HG03097 (cell line): Measurements from ENCODE around the gene FAM177B.

Experiments
- ATAC-seq: cut with Tn5 transposase; IDR thresholded peaks from one replicate; pipeline ENCODE4 v1.9.1; 2021; ENCODE audit not compliant: unreplicated experiment, low FRiP score

Gene FAM177B

GRCh38 chr1:222784916-222785315, 47.9 kb downstream of the FAM177B start:
- ATAC-seq, result no peak

- ATAC-seq, result no peak
Measured at GRCh38 chr1:222785529-222785928, 48.5 kb downstream of the FAM177B start.

DNA sequence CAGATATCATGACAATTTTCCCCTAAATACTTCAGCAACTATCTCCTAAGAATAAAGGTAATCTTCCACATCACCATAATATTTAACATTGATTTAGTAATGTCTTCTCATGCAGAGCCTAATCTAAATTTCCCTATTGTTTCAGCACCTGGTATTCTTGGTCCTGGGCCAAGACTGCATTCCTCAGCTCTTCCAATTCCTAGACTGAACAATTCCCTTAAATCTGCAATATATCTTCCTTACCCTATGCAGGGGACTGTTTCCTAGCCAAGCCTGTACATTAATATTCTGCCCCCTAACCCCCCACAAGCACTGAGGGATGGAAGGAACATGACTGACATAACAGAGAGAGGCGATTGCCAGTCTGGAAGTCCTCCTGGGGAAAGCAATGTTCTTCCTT, 49.1 kb downstream of the FAM177B start:
- ATAC-seq, result no peak

- ATAC-seq, result no peak
Measured at GRCh38 chr1:222787729-222788128, 50.7 kb downstream of the FAM177B start.

DNA sequence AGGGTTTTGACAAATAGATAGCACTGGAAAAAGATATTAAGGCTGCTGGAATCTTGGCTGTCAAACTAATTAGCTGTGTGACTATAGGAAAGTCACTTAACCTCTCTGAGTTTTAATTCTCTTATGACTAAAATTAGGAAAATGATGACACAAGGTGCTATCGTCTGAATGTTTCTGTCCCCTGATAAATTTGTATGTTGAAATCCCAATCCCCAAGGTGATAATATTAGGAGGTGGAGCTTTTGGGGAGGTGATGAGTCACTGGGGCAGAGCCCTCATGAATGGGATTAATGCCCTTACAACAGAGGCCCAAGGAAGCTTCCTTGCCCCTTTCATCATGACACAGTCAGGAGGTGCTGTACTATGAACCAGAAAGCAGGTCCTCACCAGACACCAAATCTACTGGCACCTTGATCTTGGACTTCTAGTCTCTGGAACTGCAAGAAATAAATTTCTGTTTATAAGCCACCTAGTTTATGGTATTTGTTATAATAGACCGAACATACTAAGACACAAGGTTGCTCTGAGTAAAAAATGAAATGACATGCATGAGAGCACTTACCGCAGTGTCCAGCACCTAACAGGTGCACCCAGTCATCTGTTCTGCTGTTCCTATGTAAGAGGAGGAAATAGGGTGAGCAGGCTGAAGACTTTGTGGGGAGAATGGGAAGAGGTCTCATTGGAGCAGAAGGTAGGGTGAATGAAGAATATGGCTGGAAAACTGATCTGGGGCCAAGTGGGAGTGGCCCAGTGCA, 51.6 kb downstream of the FAM177B start:
- ATAC-seq, result no peak

DNA sequence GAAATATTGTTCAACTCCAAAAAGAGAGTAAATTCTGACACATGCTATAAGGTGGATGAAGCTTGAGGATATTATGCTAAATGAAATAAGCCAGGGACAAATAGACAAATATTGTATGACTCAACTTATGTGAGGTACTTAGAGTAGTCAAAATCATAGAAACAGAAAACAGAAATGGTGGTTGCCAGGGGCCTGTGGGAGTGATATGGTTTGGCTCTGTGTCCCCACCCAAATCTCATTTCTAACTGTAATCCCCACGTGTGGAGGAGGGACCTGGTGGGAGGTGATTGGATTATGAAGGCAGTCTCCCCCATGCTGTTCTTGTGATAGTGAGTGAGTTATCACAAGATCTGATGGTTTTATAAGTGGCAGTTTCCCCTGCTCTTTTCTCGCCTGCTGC, 53.1 kb downstream of the FAM177B start:
- no peak for ATAC-seq

GRCh38 chr1:222790520-222790919, 53.5 kb downstream of the FAM177B start:
- no peak for ATAC-seq

DNA sequence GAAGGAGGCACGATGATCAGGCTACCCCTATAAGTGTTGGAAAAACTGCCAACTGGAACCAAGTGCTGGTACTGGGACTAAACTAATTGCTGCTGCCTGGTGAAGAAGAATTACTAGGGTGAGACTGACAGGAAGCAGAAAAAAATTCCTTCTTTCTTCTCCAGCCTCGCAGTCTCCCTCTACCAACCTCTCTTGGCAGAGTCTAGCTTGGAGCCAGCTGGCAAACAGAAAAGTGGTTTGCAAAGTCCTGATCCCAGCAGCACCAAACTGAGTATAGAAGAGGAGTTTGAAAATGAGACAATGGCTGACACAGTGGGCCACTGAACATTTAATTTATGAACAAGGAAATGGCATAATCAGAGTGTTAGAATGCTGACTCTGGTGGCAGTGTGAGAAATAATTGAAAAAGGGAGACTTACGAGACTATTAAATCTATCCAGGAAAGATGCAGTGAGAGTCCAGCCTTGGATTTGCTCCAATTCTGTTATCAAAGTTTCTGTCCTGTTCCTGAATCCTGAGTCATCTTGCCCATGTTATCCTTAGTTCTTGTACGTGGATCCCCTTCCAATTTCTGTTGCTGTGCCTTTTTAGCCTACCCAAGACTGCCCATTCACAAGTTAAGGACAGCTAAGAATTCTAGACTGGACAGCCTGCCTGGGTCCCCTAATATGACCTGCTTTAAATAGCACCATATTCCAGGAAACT, 54.2 kb downstream of the FAM177B start:
- no peak for ATAC-seq

- ATAC-seq, result no peak
Measured at GRCh38 chr1:222792744-222793143, 55.7 kb downstream of the FAM177B start.

DNA sequence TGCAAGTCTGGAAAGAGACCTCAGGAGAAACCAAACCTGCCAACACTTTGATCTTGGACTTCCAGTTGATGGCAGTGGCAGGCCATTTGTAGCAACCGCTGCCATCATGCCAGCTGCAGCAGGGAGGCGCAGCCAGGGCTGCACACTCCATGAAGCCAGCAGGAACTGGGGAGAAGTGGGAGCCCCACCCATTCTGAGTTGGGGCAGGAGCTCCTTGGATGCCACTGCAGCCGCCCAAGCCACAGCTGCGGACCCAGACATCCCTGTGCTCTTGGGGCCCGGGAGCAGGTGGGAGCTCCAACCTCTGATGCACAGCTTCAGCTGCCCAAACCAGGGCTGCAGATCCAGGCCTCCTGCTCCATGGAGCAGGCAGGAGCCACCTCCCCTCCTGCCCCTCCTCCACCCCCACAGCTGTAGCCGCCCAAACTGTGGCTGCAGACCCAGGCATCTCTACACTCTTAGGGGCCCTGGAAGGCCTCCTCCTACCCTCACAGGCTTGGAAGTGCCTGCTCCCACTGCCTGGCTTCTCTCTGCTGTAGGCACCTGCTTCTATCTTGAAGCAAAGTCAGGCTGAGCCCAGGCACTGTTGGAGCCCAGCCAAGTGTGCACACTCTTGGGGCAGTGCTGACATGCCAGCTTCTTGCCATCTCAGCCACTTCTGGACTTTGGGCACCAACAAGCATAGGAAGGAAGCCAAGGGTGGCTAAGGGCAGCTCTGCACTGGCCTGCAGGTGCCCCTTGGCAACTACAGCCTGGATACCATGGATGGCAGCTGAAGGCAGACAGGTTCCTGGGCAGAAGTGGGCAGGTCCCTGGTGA, 57.9 kb downstream of the FAM177B start:
- ATAC-seq, result no peak

DNA sequence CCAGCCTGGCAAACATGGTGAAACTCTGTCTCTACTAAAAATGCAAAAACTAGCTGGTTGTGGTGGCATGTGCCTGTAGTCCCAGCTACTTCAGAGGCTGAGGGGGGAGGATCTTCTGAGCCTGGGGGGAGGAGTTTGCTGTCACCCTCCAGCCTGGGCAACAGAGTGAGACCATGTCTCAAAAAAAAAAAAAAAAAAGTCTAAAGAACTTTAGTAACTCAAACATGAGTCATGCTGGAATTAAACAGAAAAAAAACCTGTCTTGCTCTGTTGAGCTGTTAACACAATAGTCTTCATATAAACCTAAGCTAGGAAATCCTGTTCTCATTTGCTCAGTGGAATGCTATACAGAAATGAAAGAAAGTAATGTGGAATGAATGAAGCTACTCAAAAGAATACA, 61.1 kb downstream of the FAM177B start:
- no peak for ATAC-seq

DNA sequence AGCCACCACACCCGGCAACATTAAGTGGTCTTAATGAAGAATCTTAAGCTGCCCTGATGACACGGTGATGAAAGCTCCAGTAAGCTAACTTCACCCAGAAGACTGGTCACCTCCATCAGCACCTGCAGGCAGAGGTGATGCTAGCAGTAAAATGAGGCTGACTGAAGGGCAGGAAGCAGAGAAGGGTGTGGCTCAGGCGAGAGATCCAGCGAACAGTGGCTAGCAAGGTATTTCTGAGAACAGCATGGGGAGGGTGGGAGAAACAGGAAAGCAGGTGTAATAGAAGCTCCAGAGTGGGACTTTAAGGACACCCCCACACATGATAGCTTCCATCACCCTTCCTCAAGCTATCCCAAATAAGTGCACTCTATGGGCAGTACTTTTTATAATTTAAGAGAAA, 62.0 kb downstream of the FAM177B start:
- ATAC-seq, result no peak
